G401 (cell line): Measurements from ENCODE around the gene RPL22. TPM values are rescaled to one million over a fixed set of nuclear protein-coding genes. Genes with fewer than 3 reads are reported as not detected.

Experiments
- DNase-seq: peaks from one replicate; pipeline ENCODE4 v3.0.0-alpha.2; 2015; ENCODE audit warnings: low spot score
- in situ Hi-C: cut with HindIII; loops from 2 replicates; pipeline ENCODE4 v1.10.0; 2016; ENCODE audit warnings: low sequenced_read_pairs, mixed read lengths
- total RNA-seq: library from RNA; depleted of rRNA; stranded (reverse); fragments of >200 nt; shearing (Covaris generic); gene quantifications from 2 replicates; pipeline ENCODE4 v1.2.3, GENCODE V29; 2014; rRNA removed

RPL22 gene
- total RNA-seq, 1 experiment from 2014 or later, result 296 TPM

GRCh38 chr1:6143395-6143794, 56.0 kb downstream of the RPL22 start:
- DNase-seq, result no peak
- in situ Hi-C loops, result no loop called here

- in situ Hi-C loops, result no loop called here
- DNase-seq, result no peak
Measured at GRCh38 chr1:6142734-6143133, 56.7 kb downstream of the RPL22 start.

GRCh38 chr1:6142036-6142621, 57.3 kb downstream of the RPL22 start:
- in situ Hi-C loops, result no loop called here

GRCh38 chr1:6141592-6141991, 57.8 kb downstream of the RPL22 start:
- in situ Hi-C loops, result no loop called here
- no peak for DNase-seq

More at GRCh38 chr1:6142036-6142621, 57.3 kb downstream of the RPL22 start:
- DNase-seq, result no peak

DNA sequence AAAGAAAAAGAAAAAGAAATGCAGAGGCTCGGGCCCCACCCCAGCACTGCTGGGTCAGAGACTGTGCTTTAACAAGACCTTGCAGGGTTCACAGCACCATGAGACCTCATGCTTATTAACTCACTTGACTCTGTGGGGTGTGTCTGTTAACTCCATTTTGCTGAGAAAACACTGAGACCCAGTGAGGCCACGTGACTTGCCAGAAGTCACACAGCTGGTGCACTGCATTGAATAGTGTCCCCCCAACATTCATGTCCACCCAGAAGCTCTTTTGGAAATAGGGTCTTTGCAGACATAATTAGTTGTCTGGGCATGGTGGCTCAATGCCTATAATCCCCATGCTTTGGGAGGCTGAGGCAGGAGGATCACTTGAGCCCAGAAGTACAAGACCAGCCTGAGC, 59.0 kb downstream of the RPL22 start:
- in situ Hi-C loops, result no loop called here
- no peak for DNase-seq

GRCh38 chr1:6137758-6138157, 61.6 kb downstream of the RPL22 start:
- in situ Hi-C loops, result no loop called here
- DNase-seq, result no peak

GRCh38 chr1:6136516-6137220, 62.7 kb downstream of the RPL22 start:
- in situ Hi-C loops, result no loop called here
- no peak for DNase-seq

Other genes with a start within 250 kb of the RPL22 start
- 7.6 and 9.8 TPM in 2 replicates for gene NPHP4, start 207.2 kb downstream of the RPL22 start, total RNA-seq
- 0.71 and 1.8 TPM in 2 replicates for gene KCNAB2, start 153.7 kb downstream of the RPL22 start, total RNA-seq
- 12.0 and 13.5 TPM in 2 replicates for gene CHD5, start 19.3 kb downstream of the RPL22 start, total RNA-seq
- gene RNF207, start 6.5 kb upstream of the RPL22 start, total RNA-seq, result 0.44 and 5.1 TPM in 2 replicates
- gene ICMT, start 36.4 kb upstream of the RPL22 start, total RNA-seq, result 93.8 and 107 TPM in 2 replicates
- gene HES3, start 44.6 kb upstream of the RPL22 start, total RNA-seq, result not detected in 2 replicates
- 3.3 and 4.5 TPM in 2 replicates for gene GPR153, start 61.5 kb upstream of the RPL22 start, total RNA-seq
- gene ACOT7, start 194.2 kb upstream of the RPL22 start, total RNA-seq, result 94.4 and 99.2 TPM in 2 replicates
- gene HES2, start 220.3 kb upstream of the RPL22 start, total RNA-seq, result 1.6 and 3.1 TPM in 2 replicates
- 0.07 TPM in 1 of 2 replicates, not detected in the other for gene ESPN, start 225.2 kb upstream of the RPL22 start, total RNA-seq